C1 segment of cervical spinal cord (tissue), 14 donors: ENCODE results near the gene SOAT1.
"Not testable (repeated sequence)": the region's sequence is repeated elsewhere in the genome, so short reads cannot be mapped to it uniquely, and the experiment has no call there.

Source experiments
- DNase-seq, 14 donors: peaks; one replicate each; lab custom pipeline; 2025; lab: John Stamatoyannopoulos, UW

SOAT1 gene

DNA sequence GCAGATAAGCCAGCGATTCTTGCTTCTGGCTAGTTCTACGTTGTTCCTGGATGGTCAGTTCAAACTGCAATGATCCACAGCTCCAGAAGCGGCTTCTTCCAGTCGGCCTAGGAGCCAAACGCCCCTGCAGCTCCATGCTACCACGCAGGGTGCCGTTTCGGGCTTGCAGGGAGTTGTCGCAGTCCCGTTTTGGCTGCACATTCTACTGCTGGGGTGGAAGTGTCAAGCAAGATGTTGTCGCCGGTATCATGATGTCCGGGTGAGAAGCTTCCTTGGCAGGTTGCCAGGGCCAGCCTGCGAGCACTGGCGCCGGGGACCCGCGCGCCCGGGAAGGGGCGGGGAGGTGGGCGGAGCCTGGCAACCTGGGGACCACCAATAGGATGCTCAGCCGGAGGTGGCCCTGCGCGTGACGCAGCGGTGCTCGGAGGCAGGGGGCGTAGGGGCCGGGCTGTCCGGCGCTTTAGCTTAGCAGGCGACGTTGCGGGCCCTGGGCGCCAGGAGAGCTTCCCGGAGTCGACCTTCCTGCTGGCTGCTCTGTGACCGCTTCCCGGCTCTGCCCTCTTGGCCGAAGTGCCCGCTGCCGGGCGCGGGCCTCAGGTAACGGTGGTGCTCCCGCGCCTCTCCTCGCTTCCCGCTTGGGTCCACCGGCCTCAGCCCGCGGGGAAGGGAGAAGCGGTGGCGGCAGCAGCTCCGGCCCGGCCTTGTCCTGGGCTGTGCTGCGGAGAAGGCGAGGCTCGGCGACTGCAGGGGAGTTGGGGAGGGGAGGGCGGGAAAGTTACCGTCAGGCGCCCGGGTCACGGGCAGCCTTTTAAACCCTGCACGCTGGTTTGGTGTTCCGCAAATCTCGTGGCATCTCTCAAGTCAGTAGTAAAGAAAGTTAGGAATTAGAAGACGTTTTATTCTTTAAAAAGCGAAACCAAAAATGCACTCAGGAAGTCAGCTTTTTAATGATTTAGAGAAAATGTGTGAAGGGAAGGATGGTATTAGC, at the start of gene SOAT1:
Gene SOAT1 (plus strand): TSS at position 458 of the 988 bp plus-strand sequence. CDS start 8,888 bp downstream, outside the sequence.
- DNase-seq = peak; percentile 52 to 96 (median 90)

- DNase-seq = not testable (repeated sequence)
These were observed 48.2 kb upstream of the SOAT1 start for GRCh38 chr1:179245426-179245825.

DNA sequence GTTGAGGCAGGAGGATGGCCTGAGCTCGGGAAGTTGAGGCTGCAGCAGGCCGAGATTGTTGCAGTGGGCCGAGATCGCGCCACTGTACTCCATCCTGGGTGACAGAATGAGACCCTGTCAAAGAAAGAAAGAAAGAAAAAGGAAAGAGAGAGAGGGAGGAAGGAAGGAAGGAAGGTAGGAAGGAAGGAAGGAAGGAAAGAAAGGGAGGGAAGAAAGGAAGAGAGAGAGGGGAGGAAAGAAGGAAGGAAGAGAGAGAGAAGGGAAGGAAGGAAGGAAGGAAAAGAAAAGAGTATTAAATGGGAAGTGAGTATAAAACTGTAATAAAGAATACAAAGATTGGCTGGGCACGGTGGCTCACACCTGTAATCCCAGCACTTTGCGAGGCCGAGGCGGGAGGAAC, 45.7 kb upstream of the SOAT1 start:
- DNase-seq = no peak

- no peak for DNase-seq
These were observed 41.9 kb upstream of the SOAT1 start for GRCh38 chr1:179251675-179252074.

DNA sequence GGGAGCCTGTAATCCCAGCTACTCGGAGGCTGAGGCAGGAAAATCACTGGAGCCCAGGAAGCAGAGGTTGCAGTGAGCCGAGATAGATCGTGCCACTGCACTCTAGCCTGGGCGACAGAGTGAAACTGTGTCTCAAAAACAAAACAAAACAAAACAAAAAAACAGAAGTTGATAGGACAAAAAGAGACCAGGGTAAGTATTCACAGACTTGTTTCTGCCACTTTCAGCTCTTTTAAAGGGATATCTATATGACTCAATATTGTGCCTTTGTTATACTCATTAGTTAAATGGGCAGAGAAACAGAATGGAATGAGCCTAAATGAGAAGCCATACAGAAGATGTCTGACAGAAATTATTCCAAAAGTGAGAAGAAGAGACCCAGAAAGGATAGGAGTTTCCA, 41.0 kb upstream of the SOAT1 start:
- no peak for DNase-seq

- no peak for DNase-seq
These were observed 40.2 kb upstream of the SOAT1 start for GRCh38 chr1:179253286-179253972.

DNA sequence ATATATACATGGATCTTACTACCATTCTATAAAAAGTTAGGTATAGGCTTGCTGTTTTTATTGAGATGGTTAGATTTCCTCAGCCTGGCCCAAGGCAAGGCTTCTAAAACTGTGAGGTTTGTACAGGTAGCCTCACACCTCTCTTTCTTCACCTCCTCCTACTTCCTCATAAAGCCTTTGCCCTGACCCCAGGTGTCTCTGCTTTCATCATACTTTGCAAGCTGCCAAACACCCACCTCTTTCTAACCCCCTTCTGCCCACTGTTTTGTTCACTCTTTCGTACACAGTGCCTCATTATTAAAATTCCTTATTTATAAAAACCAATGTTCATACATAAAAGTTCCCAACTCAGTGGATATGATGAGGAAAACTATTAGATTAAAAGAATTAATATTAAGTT, 31.4 kb upstream of the SOAT1 start:
- DNase-seq = no peak

GRCh38 chr1:179263121-179263520, 30.5 kb upstream of the SOAT1 start:
- DNase-seq = no peak

- no peak for DNase-seq
These were observed 29.1 kb upstream of the SOAT1 start for GRCh38 chr1:179264507-179264906.

DNA sequence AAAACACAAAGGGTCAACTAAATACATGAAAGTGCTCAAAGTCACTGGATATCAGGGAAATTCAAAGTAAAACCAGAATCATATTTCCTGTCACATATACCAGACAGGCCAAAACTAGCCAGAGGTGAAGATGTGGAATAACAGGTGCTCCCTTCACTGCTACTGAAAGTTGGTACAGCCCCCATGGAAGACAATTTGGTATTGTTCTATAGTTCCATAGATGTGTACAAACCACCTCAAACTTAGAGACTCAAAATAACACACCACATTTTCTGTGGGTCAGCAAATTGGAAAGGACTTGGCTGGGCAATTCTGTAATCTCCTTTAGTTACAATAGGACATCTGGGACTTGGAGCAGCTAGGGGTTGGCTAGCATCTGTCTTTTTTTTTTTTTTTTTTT, 24.5 kb upstream of the SOAT1 start:
- DNase-seq = no peak

GRCh38 chr1:179274424-179274823, 19.2 kb upstream of the SOAT1 start:
- not testable (repeated sequence) for DNase-seq

DNA sequence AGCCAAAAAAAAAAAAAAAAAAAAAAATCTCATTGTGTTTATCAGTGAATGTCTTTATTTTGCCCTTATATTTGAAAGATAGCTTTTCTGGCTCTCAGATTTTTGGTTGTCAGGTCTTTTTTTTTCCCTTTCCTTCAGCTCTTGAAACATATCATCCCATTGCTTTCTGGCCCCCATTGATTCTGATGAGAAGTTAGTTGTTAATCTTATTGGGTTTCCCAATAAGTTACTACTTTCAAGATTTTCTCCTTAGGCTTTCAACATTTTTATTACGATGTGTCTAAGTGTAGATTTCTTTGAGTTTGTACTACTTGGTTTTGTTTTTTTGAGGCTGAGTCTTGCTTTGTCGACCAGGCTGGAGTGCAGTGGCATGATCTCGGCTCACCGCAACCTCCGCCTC, 14.7 kb upstream of the SOAT1 start:
- no peak for DNase-seq

- DNase-seq = no peak
These were observed 9.6 kb upstream of the SOAT1 start for GRCh38 chr1:179283992-179284391.

DNA sequence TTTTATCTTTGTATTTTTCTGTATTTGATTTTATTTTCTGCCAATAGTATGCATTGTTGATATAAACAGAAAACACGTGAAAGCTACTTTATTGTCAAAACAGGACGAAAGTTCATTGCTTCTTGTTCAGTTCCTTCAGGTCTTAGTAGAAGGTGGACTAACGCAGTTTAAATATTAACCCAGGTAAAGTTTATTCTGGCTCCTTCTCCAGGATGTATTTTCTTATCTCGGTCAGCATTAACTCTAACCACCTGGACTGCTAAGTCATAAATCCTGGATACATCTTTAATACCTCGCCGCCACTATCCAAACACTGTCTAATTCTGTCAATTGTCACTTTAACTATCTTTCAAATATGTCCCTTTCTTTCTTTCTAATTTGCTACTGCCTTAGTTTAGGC, 5.7 kb upstream of the SOAT1 start:
- no peak for DNase-seq

GRCh38 chr1:179288977-179289376, 4.6 kb upstream of the SOAT1 start:
- no peak for DNase-seq

GRCh38 chr1:179295164-179295755, 1.7 kb downstream of the SOAT1 start:
- DNase-seq = no peak

DNA sequence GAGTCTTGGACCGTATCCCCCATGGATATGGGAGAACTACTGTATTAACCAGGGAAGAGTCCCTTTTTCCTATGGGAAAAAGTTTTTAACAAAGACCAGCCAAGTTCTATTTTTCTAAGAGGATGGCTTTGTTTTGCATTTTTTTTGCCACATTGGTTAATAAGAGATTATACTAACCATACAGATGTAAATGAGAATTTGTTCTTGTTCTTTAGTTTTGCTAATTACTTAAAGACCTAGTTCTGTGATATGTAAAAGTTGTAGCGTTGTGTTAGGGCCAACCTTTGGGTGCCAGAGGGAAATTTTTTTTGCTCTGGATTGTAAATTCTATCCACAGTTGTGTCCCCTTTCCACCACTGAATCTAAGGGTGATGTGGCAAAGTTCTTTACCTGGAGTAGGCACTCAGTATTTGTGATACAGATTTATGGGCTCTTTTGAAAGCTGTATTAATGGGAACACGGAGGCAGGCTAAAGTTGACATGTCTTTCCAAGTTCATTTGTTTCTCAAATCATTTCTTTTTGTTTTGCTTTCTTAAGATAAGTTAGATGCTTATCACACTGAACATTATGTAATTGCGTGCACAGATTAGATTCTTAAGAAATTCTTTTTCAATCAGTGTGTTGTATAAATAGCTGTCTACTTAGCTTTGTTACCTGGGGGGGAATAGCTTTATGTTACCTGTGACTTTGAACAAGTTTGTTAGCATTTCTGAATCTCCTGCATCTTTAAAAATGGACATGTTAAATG, 2.9 kb downstream of the SOAT1 start:
- DNase-seq = no peak

- no peak for DNase-seq
These were observed 3.4 kb downstream of the SOAT1 start for GRCh38 chr1:179297105-179297378.

GRCh38 chr1:179298952-179299351, 5.4 kb downstream of the SOAT1 start:
- DNase-seq = no peak

- DNase-seq = no peak
These were observed 6.5 kb downstream of the SOAT1 start for GRCh38 chr1:179300112-179300511.

DNA sequence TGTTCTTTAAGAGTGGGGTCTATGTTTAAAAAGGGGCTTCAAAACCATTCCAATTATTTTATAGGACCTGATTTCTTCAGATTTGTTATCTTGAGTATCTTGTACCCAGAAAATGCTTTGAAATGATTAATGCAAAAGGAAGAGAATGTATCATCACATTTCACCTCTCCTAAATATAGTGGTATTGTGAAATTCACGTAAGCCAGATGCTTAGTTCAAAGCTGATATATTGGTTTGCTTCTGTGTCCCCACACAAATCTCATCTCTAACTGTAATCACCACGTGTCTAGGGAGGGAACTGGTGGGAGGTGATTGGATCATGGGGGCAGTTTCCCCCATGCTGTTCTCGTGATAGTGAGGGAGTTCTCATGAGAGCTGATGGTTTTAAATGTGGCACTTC, 8.5 kb downstream of the SOAT1 start:
- DNase-seq = no peak
